SK-N-SH (cell line): ENCODE data around the gene ABI3.

Source experiments
- CHD2 ChIP-seq: fragments of 150-350 bp; IDR thresholded peaks from 2 replicates; pipeline ENCODE4 v1.6.1; 2018; ENCODE audit warnings: low read length; ENCODE audit not compliant: partially characterized antibody
- CTCF ChIP-seq: fragments of 200-600 bp; sonication (generic); IDR thresholded peaks from 2 replicates; pipeline ENCODE4 v1.6.1; 2017; ENCODE audit warnings: antibody characterized with exemption, mild to moderate bottlenecking, moderate library complexity
- EP300 ChIP-seq, 2 experiments: IDR thresholded peaks; 2 replicates each; pipeline versions ENCODE4 v1.4.0 to v1.6.1; 2012; ENCODE audit warnings: borderline replicate concordance in 1 of 2, low read depth in 1 of 2, low read length in 1 of 2
- EZH2phosphoT487 ChIP-seq: fragments of 200-600 bp; sonication (generic); IDR thresholded peaks from 2 replicates; pipeline ENCODE4 v1.6.1; 2017; ENCODE audit warnings: low read depth, mixed run types, mild to moderate bottlenecking, antibody characterized with exemption, moderate library complexity, borderline replicate concordance
- FOXM1 ChIP-seq: IDR thresholded peaks from 2 replicates; pipeline ENCODE4 v1.4.0; 2012; ENCODE audit warnings: low read depth, mild to moderate bottlenecking
- GABPA ChIP-seq: IDR thresholded peaks from 2 replicates; pipeline ENCODE4 v1.4.0; 2012; ENCODE audit warnings: low read depth, mild to moderate bottlenecking
- JUND ChIP-seq: IDR thresholded peaks from 2 replicates; pipeline ENCODE4 v1.4.0; 2012
- MAX ChIP-seq: IDR thresholded peaks from 2 replicates; pipeline ENCODE4 v1.4.0; 2012; ENCODE audit warnings: low read depth
- MEF2A ChIP-seq: IDR thresholded peaks from 2 replicates; pipeline ENCODE4 v1.4.0; 2012; ENCODE audit warnings: low read depth, borderline replicate concordance
- POLR2AphosphoS5 ChIP-seq: IDR thresholded peaks from 2 replicates; pipeline ENCODE4 v1.6.1; 2012; ENCODE audit warnings: low read depth, low read length
- REST ChIP-seq: IDR thresholded peaks from 2 replicates; pipeline ENCODE4 v1.6.1; 2012; ENCODE audit warnings: mild to moderate bottlenecking, low read depth, low read length, moderate library complexity
- SIN3A ChIP-seq: IDR thresholded peaks from 2 replicates; pipeline ENCODE4 v1.6.1; 2012; ENCODE audit warnings: low read depth, mild to moderate bottlenecking, low read length, moderate library complexity, borderline replicate concordance
- YY1 ChIP-seq: IDR thresholded peaks from 2 replicates; pipeline ENCODE4 v1.4.0; 2012; ENCODE audit warnings: low read depth, mild to moderate bottlenecking

- TF ChIP-seq FOXM1 (no peak), GABPA (no peak), SIN3A (no peak), CHD2 (no peak), YY1 (no peak), JUND (no peak), CTCF (no peak), MAX (no peak), EP300 (IDR thresholded peaks at IDR 0.05; ENCODE audit: borderline replicate concordance in 1 of 2, low read depth in 1 of 2, low read length in 1 of 2) (no peak), REST (no peak), EZH2phosphoT487 (no peak), POLR2AphosphoS5 (no peak), MEF2A (no peak)
Measured at GRCh38 chr17:49219987-49220386, 9.5 kb downstream of the ABI3 start.
